Glutamatergic neuron (in vitro differentiated cells): ENCODE measurements around the gene HPS1. TPM values are rescaled to one million over a fixed set of nuclear protein-coding genes. Genes with fewer than 3 reads are reported as not detected.
A peak's percentile ranks its signal among the peaks of the same experiment; 100 is the strongest.

Experiments
- DNase-seq: peaks from one replicate; pipeline ENCODE4 v3.0.0; 2022
- H3K27ac Mint-ChIP-seq: one replicate; pipeline ENCODE4 v1.8.0; 2020; ENCODE audit warnings: mild to moderate bottlenecking, mixed read lengths, inconsistent platforms; ENCODE audit not compliant: unreplicated experiment
- H3K27me3 Mint-ChIP-seq: one replicate; pipeline ENCODE4 v1.8.0; 2020; ENCODE audit warnings: mild to moderate bottlenecking, moderate library complexity, mixed read lengths, inconsistent platforms; ENCODE audit not compliant: unreplicated experiment
- H3K36me3 Mint-ChIP-seq: one replicate; pipeline ENCODE4 v1.8.0; 2020; ENCODE audit warnings: mild to moderate bottlenecking, mixed read lengths, inconsistent platforms; ENCODE audit not compliant: unreplicated experiment
- H3K4me1 Mint-ChIP-seq: one replicate; pipeline ENCODE4 v1.8.0; 2020; ENCODE audit warnings: mild to moderate bottlenecking, low read depth, mixed read lengths, inconsistent platforms; ENCODE audit not compliant: unreplicated experiment
- H3K4me3 Mint-ChIP-seq: one replicate; pipeline ENCODE4 v1.8.0; 2020; ENCODE audit warnings: mild to moderate bottlenecking, mixed read lengths, inconsistent platforms; ENCODE audit not compliant: unreplicated experiment
- H3K9me3 Mint-ChIP-seq: one replicate; pipeline ENCODE4 v1.8.0; 2020; ENCODE audit warnings: mild to moderate bottlenecking, moderate library complexity, mixed read lengths, inconsistent platforms; ENCODE audit not compliant: unreplicated experiment
- CTCF ChIP-seq: fragments of 200-600 bp; sonication (generic); IDR thresholded peaks from one replicate; pipeline ENCODE4 v1.5.0; 2021; ENCODE audit not compliant: partially characterized antibody, unreplicated experiment
- total RNA-seq: library from RNA; stranded (reverse); fragmentation: NEBNext Ultra II Directional; extraction: Animal tissue kit (Norgen Biotek cat#: 25700); gene quantifications from one replicate; pipeline ENCODE4 v1.2.1, GENCODE V29; 2021; ENCODE audit not compliant: unreplicated experiment

The HPS1 gene
- total RNA-seq, 1 donor from 2014 or later: 34.4 TPM

GRCh38 chr10:98394851-98395440, 51.8 kb downstream of the HPS1 start:
- H3K9me3 Mint-ChIP-seq: peaks cover 9% of the 10 kb centered on the region
- DNase-seq: no peak
- peak overlapping the region; percentile 67 for H3K27ac Mint-ChIP-seq
- peaks cover 8% of the 10 kb centered on the region for H3K27me3 Mint-ChIP-seq
- peaks cover 13% of the 10 kb centered on the region for H3K4me1 Mint-ChIP-seq
- TF ChIP-seq CTCF: no peak
- no peak overlapping the region for H3K4me3 Mint-ChIP-seq
- peaks cover 4% of the 10 kb centered on the region for H3K36me3 Mint-ChIP-seq

DNA sequence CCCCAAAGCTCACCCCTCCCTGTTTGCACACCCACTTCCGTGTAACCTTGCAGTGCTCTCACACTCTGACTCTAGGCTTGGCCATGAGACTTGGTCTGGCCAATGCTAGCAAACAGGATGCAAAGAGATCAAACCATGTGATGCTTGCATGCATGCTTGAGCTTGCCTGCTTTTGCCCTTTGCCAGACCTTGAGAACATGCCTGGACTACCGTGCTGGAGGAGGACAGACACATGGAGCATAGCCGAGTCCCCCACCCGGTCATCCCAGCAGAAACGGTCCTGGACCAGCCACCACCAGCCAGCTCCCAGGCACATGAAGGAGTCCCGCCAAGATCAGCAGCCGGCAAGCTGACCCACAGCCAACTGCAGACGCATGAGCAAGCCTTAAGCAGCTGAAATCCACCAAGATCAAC, 55.1 kb downstream of the HPS1 start:
- H3K27ac Mint-ChIP-seq: no peak overlapping the region
- DNase-seq: no peak
- no peak overlapping the region for H3K4me3 Mint-ChIP-seq
- no peak for TF ChIP-seq CTCF
- peaks cover 11% of the 10 kb centered on the region for H3K9me3 Mint-ChIP-seq
- peaks cover 11% of the 10 kb centered on the region for H3K27me3 Mint-ChIP-seq
- H3K4me1 Mint-ChIP-seq: peaks cover 13% of the 10 kb centered on the region
- peaks cover 13% of the 10 kb centered on the region for H3K36me3 Mint-ChIP-seq

DNA sequence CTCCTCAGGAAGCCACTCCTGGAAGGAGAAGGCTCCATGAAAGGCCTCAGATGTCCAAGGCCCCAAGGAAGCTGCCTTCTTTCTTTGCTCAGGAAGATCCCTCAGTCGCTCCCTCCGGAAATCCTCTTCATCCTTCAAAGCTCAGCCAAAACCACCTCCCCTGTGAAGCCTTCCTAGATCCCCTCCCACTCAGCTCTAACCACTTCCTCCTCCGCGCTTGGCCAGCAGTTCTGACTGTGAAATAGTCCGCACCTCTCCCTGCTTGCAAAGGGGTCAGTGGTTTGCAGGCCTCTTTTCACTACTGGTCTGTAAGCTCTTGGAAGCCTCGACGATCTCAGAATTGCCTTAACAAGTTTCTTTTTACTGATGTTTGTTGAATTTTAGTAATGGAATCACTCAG, 55.7 kb downstream of the HPS1 start:
- no peak for TF ChIP-seq CTCF
- H3K4me1 Mint-ChIP-seq: peaks cover 13% of the 10 kb centered on the region
- H3K27me3 Mint-ChIP-seq: peaks cover 11% of the 10 kb centered on the region
- DNase-seq: no peak
- H3K4me3 Mint-ChIP-seq: no peak overlapping the region
- H3K36me3 Mint-ChIP-seq: peaks cover 13% of the 10 kb centered on the region
- peaks cover 11% of the 10 kb centered on the region for H3K9me3 Mint-ChIP-seq
- no peak overlapping the region for H3K27ac Mint-ChIP-seq

GRCh38 chr10:98390406-98390805, 56.3 kb downstream of the HPS1 start:
- TF ChIP-seq CTCF: no peak
- H3K4me3 Mint-ChIP-seq: no peak overlapping the region
- H3K27me3 Mint-ChIP-seq: peaks cover 10% of the 10 kb centered on the region
- no peak for DNase-seq
- peaks cover 13% of the 10 kb centered on the region for H3K4me1 Mint-ChIP-seq
- H3K27ac Mint-ChIP-seq: no peak overlapping the region
- peaks cover 13% of the 10 kb centered on the region for H3K36me3 Mint-ChIP-seq
- peaks cover 11% of the 10 kb centered on the region for H3K9me3 Mint-ChIP-seq

DNA sequence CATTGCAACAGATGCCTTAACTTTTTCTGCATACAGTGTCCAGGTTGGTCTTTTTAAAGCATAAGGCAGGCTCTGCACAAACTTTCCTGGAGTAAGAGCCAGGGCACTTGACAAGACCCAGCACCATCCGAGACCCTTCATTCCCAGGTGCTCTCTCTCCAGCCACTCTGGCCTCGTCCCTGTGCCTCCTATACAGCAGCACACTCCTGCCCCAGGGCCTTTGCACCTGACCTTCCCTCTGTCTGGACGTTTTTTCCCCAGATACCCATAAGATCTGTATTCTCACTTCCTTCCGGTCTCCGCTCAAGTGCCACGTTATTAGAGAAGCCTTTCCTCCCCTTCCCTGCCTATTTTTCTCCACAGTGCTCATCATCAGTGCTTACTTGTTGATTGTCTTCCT, 57.3 kb downstream of the HPS1 start:
- H3K36me3 Mint-ChIP-seq: peaks cover 13% of the 10 kb centered on the region
- peaks cover 8% of the 10 kb centered on the region for H3K9me3 Mint-ChIP-seq
- no peak overlapping the region for H3K4me3 Mint-ChIP-seq
- H3K27ac Mint-ChIP-seq: no peak overlapping the region
- DNase-seq: no peak
- TF ChIP-seq CTCF: no peak
- H3K27me3 Mint-ChIP-seq: peaks cover 6% of the 10 kb centered on the region
- H3K4me1 Mint-ChIP-seq: peaks cover 10% of the 10 kb centered on the region
